Measurements from ENCODE around the gene PPP1R15A. TPM values are rescaled to one million over a fixed set of nuclear protein-coding genes. Genes with fewer than 3 reads are reported as not detected.

Gene PPP1R15A
- total and polyA plus RNA-seq, 2 of the 8 experiments (the other 6 are each of a cell fraction or from before 2014, with no cell fraction given): 4.1 to 14.0 TPM

DNA sequence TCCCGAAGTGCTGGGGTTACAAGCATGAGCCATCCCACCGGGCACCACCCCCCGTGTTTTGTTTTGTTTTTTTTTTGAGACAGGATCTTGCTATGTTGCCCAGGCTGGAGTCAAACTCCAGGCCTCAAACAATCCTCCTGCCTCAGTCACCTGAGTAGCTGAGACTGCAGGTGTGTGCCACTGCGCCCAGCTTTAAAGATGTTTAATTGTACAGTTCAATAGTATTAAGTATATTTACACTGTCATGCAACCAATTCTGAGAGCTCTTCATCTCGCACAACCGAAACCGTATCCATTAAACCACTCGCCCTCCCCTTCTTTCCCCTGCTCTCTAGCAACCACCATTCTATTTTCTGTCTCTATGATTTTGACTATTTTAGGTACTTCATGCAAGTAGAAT is 43.5 kb downstream of the PPP1R15A start:
- POLR2A ChIA-PET (ENCODE audit: partially characterized antibody): interaction anchor here (0.7 to 3.4 kb wide), 8 partner anchors 9 to 50 kb away, joined by 3 to 13 read pairs (median 4); partner anchors contain the start of genes DHDH and PPP1R15A
- Histone ChIP-seq H3K79me2 (ENCODE audit: control insufficient read depth in 1 of 2, insufficient read depth in 2 of 2, low read length in 2 of 2) (no peaks in the 10 kb centered on the region), H4K8ac (ENCODE audit: extremely low read depth, insufficient read depth, low read length) (no peak overlapping the region), H4K20me1 (replicated peaks in 1 of 2; ENCODE audit: control insufficient read depth in 1 of 2, insufficient read depth in 2 of 2, low read length in 2 of 2) (peaks cover 0 to 7% of the 10 kb centered on the region in 2 experiments), H3K23me2 (ENCODE audit: low read depth, low read length) (no peaks in the 10 kb centered on the region; the same call in 1 of the 2 replicates), H3K36me3 (ENCODE audit: control insufficient read depth in 2 of 4, insufficient read depth in 4 of 4, low read length in 3 of 4) (peaks cover 11 to 61% (median 25%) of the 10 kb centered on the region in 4 experiments), H3K23ac (ENCODE audit: insufficient read length) (no peak overlapping the region), H4K91ac (replicated peaks; ENCODE audit: insufficient read length, low read length) (no peak overlapping the region), H3K9ac (replicated peaks in 1 of 4; ENCODE audit: extremely low read depth in 1 of 4, low read depth in 3 of 4, low read length in 3 of 4) (no peak overlapping the region), H3K4me1 (replicated peaks in 1 of 4; ENCODE audit: control insufficient read depth in 3 of 4, insufficient read depth in 4 of 4, low read length in 3 of 4) (no peaks in the 10 kb centered on the region), H2BK12ac (ENCODE audit: low read depth, low read length) (no peak overlapping the region), H2AFZ (ENCODE audit: low read length) (no peak overlapping the region), H3K4me2 (ENCODE audit: insufficient read depth in 1 of 2, low read depth in 2 of 2, low read length in 2 of 2) (no peak overlapping the region), H3K27me3 (replicated peaks in 1 of 4; ENCODE audit: control insufficient read depth in 3 of 4, extremely low read depth in 1 of 4, insufficient read depth in 3 of 4, low read length in 3 of 4) (no peaks in the 10 kb centered on the region), H3K79me1 (ENCODE audit: low read depth, low read length) (no peaks in the 10 kb centered on the region), H3K27ac (ENCODE audit: low read depth, low read length) (no peak overlapping the region), H2BK120ac (replicated peaks; ENCODE audit: low read depth, low read length) (no peak overlapping the region), H3K18ac (ENCODE audit: extremely low read depth, low read length) (no peak overlapping the region), H3K56ac (replicated peaks; ENCODE audit: insufficient read length, low read depth, low read length) (no peak overlapping the region), H3K14ac (ENCODE audit: insufficient read length) (no peak overlapping the region), H2AK5ac (ENCODE audit: low read depth, low read length) (no peak overlapping the region), H3K4ac (replicated peaks; ENCODE audit: insufficient read length, low read depth, low read length) (no peak overlapping the region), H2BK20ac (ENCODE audit: low read length) (no peak overlapping the region), H3K4me3 (ENCODE audit: extremely low read depth in 1 of 4, insufficient read depth in 2 of 4, low read depth in 3 of 4, low read length in 4 of 4) (no peak overlapping the region), H3K9me3 (ENCODE audit: insufficient read depth in 2 of 2, low read depth in 1 of 2, low read length in 1 of 2) (no peaks in the 10 kb centered on the region), H4K5ac (ENCODE audit: insufficient read length, low read depth, low read length) (no peak overlapping the region), H2BK15ac (ENCODE audit: low read length) (no peak overlapping the region), H2BK5ac (ENCODE audit: low read depth, low read length) (no peak overlapping the region)
- no peak for DNase-seq (ENCODE audit: low read depth in 1 of 2, low spot score in 2 of 2)
- FAIRE-seq: no peak
- TF ChIP-seq POLR2AphosphoS5 (IDR thresholded peaks at IDR 0.05; ENCODE audit: low read depth, low read length) (no peak), PHF8 (conservative IDR thresholded peaks at IDR 0.05; ENCODE audit: low read depth, low read length) (no peak), POU5F1 (IDR thresholded peaks at IDR 0.05; ENCODE audit: low read depth, low read length) (no peak)
- TF ChIP-seq, protein P1, sequence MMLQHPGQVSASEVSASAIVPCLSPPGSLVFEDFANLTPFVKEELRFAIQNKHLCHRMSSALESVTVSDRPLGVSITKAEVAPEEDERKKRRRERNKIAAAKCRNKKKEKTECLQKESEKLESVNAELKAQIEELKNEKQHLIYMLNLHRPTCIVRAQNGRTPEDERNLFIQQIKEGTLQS (IDR thresholded peaks at IDR 0.05; ENCODE audit: insufficient read depth, low read depth, low read length): no peak
- CTCF ChIA-PET (ENCODE audit: partially characterized antibody): interaction anchor here (1.1 to 2.1 kb wide), 4 partner anchors 14 to 55 kb away, joined by 3 to 5 read pairs (median 4); no protein-coding TSS in a partner anchor
- WGBS, 2 experiments (ENCODE audit: extremely low coverage in 1 of 2, insufficient coverage in 1 of 2, insufficient read length in 1 of 2, insufficient replicate concordance in 2 of 2, low coverage in 1 of 2, low lambda C conversion rate in 2 of 2, missing lambda C conversion rate in 1 of 2): 92% methylated on average over 8 of the region's 8 CpGs; no CpG with 5 or more reads in 1 of the 2 experiments

All from H1 (cell line).